Heart left ventricle (tissue), 16 donors: ENCODE results near the gene FAM83E. TPM values are rescaled to one million over a fixed set of nuclear protein-coding genes. Genes with fewer than 3 reads are reported as not detected.

Experiments used
- ATAC-seq, 4 donors: fragments of 200-7000 bp; cut with Tn5 transposase; one replicate each; pipeline ENCODE4 v1.9.1; 2020 to 2022; ENCODE audit warnings: moderate library complexity in 4 of 4, mild to moderate bottlenecking in 3 of 4, moderate number of reproducible peaks in 1 of 4
- DNase-seq, 5 donors: peaks; one replicate each; pipeline ENCODE4 v3.0.0-alpha.2; 2020
- H3K27ac ChIP-seq, 12 donors: fragments of 200-600 bp; sonication (generic) in 4 of 12; one replicate each; pipeline versions ENCODE4 v1.5.0 to v1.8.0; 2016 to 2022; ENCODE audit warnings: mild to moderate bottlenecking in 2 of 12
- H3K27me3 ChIP-seq, 9 donors: fragments of 200-600 bp; sonication (generic) in 2 of 9; one replicate each; pipeline versions ENCODE4 v1.5.1 to v1.8.0; 2016 to 2022; ENCODE audit warnings: mild to moderate bottlenecking in 3 of 9
- H3K36me3 ChIP-seq, 9 donors: fragments of 200-600 bp; sonication (generic) in 2 of 9; one replicate each; pipeline versions ENCODE4 v1.5.0 to v1.8.0; 2018 to 2022; ENCODE audit warnings: mild to moderate bottlenecking in 2 of 9
- H3K4me1 ChIP-seq, 12 donors: fragments of 200-600 bp; sonication (generic) in 4 of 12; one replicate each; pipeline versions ENCODE4 v1.5.0 to v1.8.0; 2016 to 2022; ENCODE audit warnings: mild to moderate bottlenecking in 3 of 12
- H3K4me3 ChIP-seq, 12 donors: fragments of 200-600 bp; sonication (generic) in 4 of 12; one replicate each; pipeline versions ENCODE4 v1.5.0 to v1.8.0; 2017 to 2022; ENCODE audit warnings: mild to moderate bottlenecking in 9 of 12, moderate library complexity in 4 of 12
- H3K9me3 ChIP-seq, 12 donors: fragments of 200-600 bp; sonication (generic) in 4 of 12; one replicate each; pipeline versions ENCODE4 v1.5.0 to v1.8.0; 2016 to 2022; ENCODE audit warnings: mild to moderate bottlenecking in 1 of 12
- POLR2A ChIP-seq, 2 donors: fragments of 450-650 bp; IDR thresholded peaks; one replicate each; pipeline ENCODE4 v1.6.1; 2017; ENCODE audit warnings: antibody characterized with exemption in 2 of 2, mild to moderate bottlenecking in 2 of 2, moderate library complexity in 2 of 2
- WGBS, 4 donors: extraction: QIAGEN DNeasy Blood & Tissue Kit in 2 of 4; methylation state at CpG; one replicate each; pipeline versions ENCODE4 v1.1.5 to v1.1.7; 2013 to 2018; 5-methylcytosine and 5-hydroxymethylcytosine counted together
- intact Hi-C, 10 donors: fragments of 100-400 bp; cut with DNase I; formaldehyde crosslinking; loops; one replicate each; pipeline versions ENCODE4 v1.11.1 to v1.14.2; 2022
- polyA plus RNA-seq, 2 donors: library from polyadenylated mRNA; stranded (reverse); fragments of 200-250 nt; gene quantifications; one replicate each; pipeline ENCODE4 v1.2.3, GENCODE V29; 2013
- total RNA-seq, 9 donors: library from RNA; depleted of rRNA in 2 of 9; stranded (reverse); fragments of >200 nt in 2 of 9; fragmentation: NEBNext Ultra II Directional in 3 of 9; extraction: Animal tissue kit (Norgen Biotek cat#: 25700) in 3 of 9; gene quantifications; one replicate each; pipeline versions ENCODE4 v1.1.0 to v1.2.4, GENCODE V29; 2016 to 2023
- TF ChIP-seq, protein P1 (sequence below), 12 donors: fragments of 200-600 bp; sonication (generic) in 4 of 12; IDR thresholded peaks; one replicate each; pipeline versions ENCODE4 v1.5.0 to v1.8.0; 2018 to 2022; ENCODE audit warnings: antibody characterized with exemption in 12 of 12, mild to moderate bottlenecking in 5 of 12
- donor health status: ischemic (EF 13 %, LVEDD 7.1; RV severe dilation, severe dysfunction).
- donor health status: healthy with polysubstance abuse.
- donor health status: DM: no; HTN: yes; CAD: no.
- donor health status: DM: no; HTN: no; CAD: no.
- donor health status: ischemic (EF 25% LVEDD 6.9; RV normal size, moderate dysfunction).
- donor health status: ischemic (EF 25% LVEDD 5.7; RV mildly dilated, moderate dysfunction).
- donor health status: healthy.
- donor health status: DM: yes; HTN: yes; CAD: no.
- donor health status: ischemic (EF 35%, LVEDD 5.7; RV mildly dilated, moderate dysfunction).
- donor health status: nonischemic (EF 11% LVEDD 7.7; RV severe dilation, severe dysfunction).
- donor health status: DM: yes; HTN: yes; CAD: no.
- donor health status: PGD.
- donor health status: ischemic (EF 29% LVEDD 5.4; RV normal size, mild dysfunction).
- donor health status: nonischemic (EF 23%, LVEDD 6.1; RV moderate dilation, normal function).

The FAM83E gene
- total and polyA plus RNA-seq, 11 donors = 0.14 TPM; not detected in 10

DNA sequence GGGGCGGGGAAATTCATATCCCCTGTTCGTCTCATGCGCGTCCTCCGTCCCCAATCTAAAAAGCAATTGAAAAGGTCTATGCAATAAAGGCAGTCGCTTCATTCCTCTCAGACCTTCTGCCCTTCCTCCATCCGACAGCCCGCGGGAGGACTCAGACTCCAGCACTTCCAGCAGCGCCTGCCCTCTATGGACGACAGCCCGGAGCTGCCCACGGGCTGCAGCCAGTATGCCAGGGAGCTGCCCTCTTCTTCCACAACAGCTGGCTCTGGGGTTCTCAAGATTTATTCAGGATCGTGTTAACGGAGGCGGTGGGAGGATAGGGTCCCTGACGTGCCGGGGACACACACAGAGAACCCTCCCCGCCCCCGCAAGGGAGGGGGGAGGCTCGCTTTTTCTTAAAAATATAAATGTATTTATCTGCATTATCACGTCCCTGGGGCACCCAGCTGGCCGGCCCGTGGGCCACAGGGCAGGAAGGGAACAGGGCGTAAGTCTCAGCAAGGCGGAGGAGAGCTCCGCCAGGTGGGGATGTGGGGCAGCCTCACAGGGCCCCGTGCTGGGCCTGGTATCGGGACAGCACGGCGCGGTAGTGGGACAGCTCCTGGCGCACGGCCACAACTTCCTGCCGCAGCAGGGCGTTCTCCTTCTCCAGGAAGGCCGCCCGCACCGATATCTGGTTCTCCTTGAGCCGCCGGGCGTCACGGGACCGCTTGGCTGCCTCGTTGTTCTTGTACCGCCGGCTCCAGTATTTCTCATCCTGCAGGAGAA is 15.6 kb upstream of the FAM83E start:
- Histone ChIP-seq H3K4me3 (peak overlapping the region in 6 of 12 donors; percentile 2 to 36 (median 18)), H3K36me3 (peaks cover 0 to 53% (median 7%) of the 10 kb centered on the region in 9 donors), H3K9me3 (no peaks in the 10 kb centered on the region), H3K27ac (peak overlapping the region in 11 of 12 donors; percentile 36 to 88 (median 84)), H3K4me1 (peaks cover 20 to 60% (median 51%) of the 10 kb centered on the region in 12 donors), H3K27me3 (no peaks in the 10 kb centered on the region)
- ATAC-seq = peak; percentile 2 to 47 (median 20)
- DNase-seq = peak; percentile 85 to 90 (median 89)
- intact Hi-C loops = no loop called here
- WGBS, 4 donors = 10 to 17% (median 14%) methylated on average over 41 to 47 of the region's 47 CpGs
- TF ChIP-seq POLR2A (IDR thresholded peaks at IDR 0.05) = no peak
- TF ChIP-seq, protein P1, sequence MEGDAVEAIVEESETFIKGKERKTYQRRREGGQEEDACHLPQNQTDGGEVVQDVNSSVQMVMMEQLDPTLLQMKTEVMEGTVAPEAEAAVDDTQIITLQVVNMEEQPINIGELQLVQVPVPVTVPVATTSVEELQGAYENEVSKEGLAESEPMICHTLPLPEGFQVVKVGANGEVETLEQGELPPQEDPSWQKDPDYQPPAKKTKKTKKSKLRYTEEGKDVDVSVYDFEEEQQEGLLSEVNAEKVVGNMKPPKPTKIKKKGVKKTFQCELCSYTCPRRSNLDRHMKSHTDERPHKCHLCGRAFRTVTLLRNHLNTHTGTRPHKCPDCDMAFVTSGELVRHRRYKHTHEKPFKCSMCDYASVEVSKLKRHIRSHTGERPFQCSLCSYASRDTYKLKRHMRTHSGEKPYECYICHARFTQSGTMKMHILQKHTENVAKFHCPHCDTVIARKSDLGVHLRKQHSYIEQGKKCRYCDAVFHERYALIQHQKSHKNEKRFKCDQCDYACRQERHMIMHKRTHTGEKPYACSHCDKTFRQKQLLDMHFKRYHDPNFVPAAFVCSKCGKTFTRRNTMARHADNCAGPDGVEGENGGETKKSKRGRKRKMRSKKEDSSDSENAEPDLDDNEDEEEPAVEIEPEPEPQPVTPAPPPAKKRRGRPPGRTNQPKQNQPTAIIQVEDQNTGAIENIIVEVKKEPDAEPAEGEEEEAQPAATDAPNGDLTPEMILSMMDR (IDR thresholded peaks at IDR 0.05) = peak in 9 of 12 donors; percentile 11 to 53 (median 32)

DNA sequence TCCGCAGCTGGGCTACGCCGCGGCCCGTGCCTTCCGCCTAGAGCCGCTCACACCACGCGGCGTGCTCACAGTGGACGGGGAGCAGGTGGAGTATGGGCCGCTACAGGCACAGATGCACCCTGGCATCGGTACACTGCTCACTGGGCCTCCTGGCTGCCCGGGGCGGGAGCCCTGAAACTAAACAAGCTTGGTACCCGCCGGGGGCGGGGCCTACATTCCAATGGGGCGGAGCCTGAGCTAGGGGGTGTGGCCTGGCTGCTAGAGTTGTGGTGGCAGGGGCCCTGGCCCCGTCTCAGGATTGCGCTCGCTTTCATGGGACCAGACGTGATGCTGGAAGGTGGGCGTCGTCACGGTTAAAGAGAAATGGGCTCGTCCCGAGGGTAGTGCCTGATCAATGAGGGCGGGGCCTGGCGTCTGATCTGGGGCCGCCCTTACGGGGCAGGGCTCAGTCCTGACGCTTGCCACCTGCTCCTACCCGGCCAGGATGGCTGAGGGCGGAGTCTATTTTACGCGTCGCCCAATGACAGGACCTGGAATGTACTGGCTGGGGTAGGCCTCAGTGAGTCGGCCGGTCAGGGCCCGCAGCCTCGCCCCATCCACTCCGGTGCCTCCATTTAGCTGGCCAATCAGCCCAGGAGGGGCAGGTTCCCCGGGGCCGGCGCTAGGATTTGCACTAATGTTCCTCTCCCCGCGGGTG is 14.9 kb upstream of the FAM83E start:
- Histone ChIP-seq H3K27ac (peak overlapping the region in 11 of 12 donors; percentile 36 to 88 (median 84)), H3K27me3 (no peaks in the 10 kb centered on the region), H3K9me3 (no peaks in the 10 kb centered on the region), H3K4me3 (peak overlapping the region in 4 of 12 donors; percentile 2 to 31 (median 18)), H3K36me3 (peaks cover 0 to 53% (median 7%) of the 10 kb centered on the region in 9 donors), H3K4me1 (peaks cover 20 to 58% (median 49%) of the 10 kb centered on the region in 12 donors)
- TF ChIP-seq, protein P1 (IDR thresholded peaks at IDR 0.05) = no peak
- no peak for TF ChIP-seq POLR2A (IDR thresholded peaks at IDR 0.05)
- DNase-seq (peak in 4 of 5 donors; percentile 42 to 75 (median 72)), ATAC-seq (peak in 3 of 4 donors; percentile 26 to 36 (median 28))
- intact Hi-C loops = loop anchor here in 2 of 10 donors (5.0 to 10.0 kb wide), 2 partner anchors 882 to 1015 kb away; partner anchors contain the start of genes NOP53 (in 1 of the 2), RRAS (in 1 of the 2) and SCAF1 (in 1 of the 2)
- WGBS, 4 donors = 53 to 81% (median 58%) methylated on average over 14 to 48 of the region's 48 CpGs

DNA sequence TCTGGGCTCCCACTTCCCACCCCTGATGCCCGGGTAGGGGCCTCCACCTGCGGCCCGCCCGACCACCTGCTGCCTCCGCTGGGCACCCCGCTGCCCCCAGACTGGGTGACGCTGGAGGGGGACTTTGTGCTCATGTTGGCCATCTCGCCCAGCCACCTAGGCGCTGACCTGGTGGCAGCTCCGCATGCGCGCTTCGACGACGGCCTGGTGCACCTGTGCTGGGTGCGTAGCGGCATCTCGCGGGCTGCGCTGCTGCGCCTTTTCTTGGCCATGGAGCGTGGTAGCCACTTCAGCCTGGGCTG is 14.4 kb upstream of the FAM83E start:
- peaks cover 17 to 58% (median 50%) of the 10 kb centered on the region in 12 donors for H3K4me1 ChIP-seq
- H3K36me3 ChIP-seq = peaks cover 0 to 53% (median 7%) of the 10 kb centered on the region in 9 donors
- no peak overlapping the region for H3K4me3 ChIP-seq
- no peak for TF ChIP-seq POLR2A (IDR thresholded peaks at IDR 0.05)
- TF ChIP-seq, protein P1 (IDR thresholded peaks at IDR 0.05) = no peak
- H3K9me3 ChIP-seq = no peaks in the 10 kb centered on the region
- no peaks in the 10 kb centered on the region for H3K27me3 ChIP-seq
- DNase-seq = no peak
- intact Hi-C loops = loop anchor here in 2 of 10 donors (5.0 to 10.0 kb wide), 2 partner anchors 882 to 1016 kb away; partner anchors contain the start of genes NOP53 (in 1 of the 2), RRAS (in 1 of the 2) and SCAF1 (in 1 of the 2)
- 86 to 92% (median 89%) methylated on average over 18 to 22 of the region's 22 CpGs for WGBS, 4 donors
- peak overlapping the region in 6 of 12 donors; percentile 0 to 88 (median 85) for H3K27ac ChIP-seq
- ATAC-seq = no peak
